Colonic mucosa (tissue), 4 donors: Measurements from ENCODE around the gene SKAP2. TPM values are rescaled to one million over a fixed set of nuclear protein-coding genes. Genes with fewer than 3 reads are reported as not detected.

Experiments used
- DNase-seq: peaks from one replicate; pipeline ENCODE4 v3.0.0-alpha.2; 2020
- H3K27ac ChIP-seq: fragments of 200-600 bp; one replicate; pipeline ENCODE4 v1.8.0; 2021
- H3K27me3 ChIP-seq: fragments of 200-600 bp; one replicate; pipeline ENCODE4 v1.8.0; 2021
- H3K36me3 ChIP-seq: fragments of 200-600 bp; one replicate; pipeline ENCODE4 v1.8.0; 2021
- H3K4me1 ChIP-seq: fragments of 200-600 bp; one replicate; pipeline ENCODE4 v1.8.0; 2021; ENCODE audit warnings: mild to moderate bottlenecking
- H3K4me3 ChIP-seq: fragments of 200-600 bp; one replicate; pipeline ENCODE4 v1.8.0; 2021
- H3K9ac ChIP-seq, 2 donors: one replicate each; pipeline ENCODE4 v1.7.0; 2013; ENCODE audit warnings: control low read depth in 2 of 2, low read depth in 2 of 2, low read length in 2 of 2
- H3K9me3 ChIP-seq: fragments of 200-600 bp; one replicate; pipeline ENCODE4 v1.8.0; 2021
- CTCF ChIP-seq: fragments of 200-600 bp; IDR thresholded peaks from one replicate; pipeline ENCODE4 v1.8.0; 2022; ENCODE audit warnings: antibody characterized with exemption, mild to moderate bottlenecking
- intact Hi-C: fragments of 100-400 bp; cut with DNase I; formaldehyde crosslinking; loops from one replicate; pipeline ENCODE4 v1.14.1; 2022
- total RNA-seq, 2 donors: library from RNA; stranded (reverse); fragmentation: NEBNext Ultra II Directional in 1 of 2; extraction: Animal tissue kit (Norgen Biotek cat#: 25700) in 1 of 2; gene quantifications; one replicate each; pipeline ENCODE4 v1.2.1, GENCODE V29; 2021
- donor health status: healthy.
- donor health status: DM: no; HTN: no; CAD: no.
- donor health status: DM: no; HTN: no; CAD: no.

Gene SKAP2
- total RNA-seq, 2 donors from 2014 or later: 41.6 to 46.9 TPM

- Histone ChIP-seq H3K9ac (no peak overlapping the region), H3K27ac (no peak overlapping the region), H3K4me3 (no peak overlapping the region), H3K27me3 (no peaks in the 10 kb centered on the region), H3K36me3 (no peaks in the 10 kb centered on the region), H3K4me1 (no peaks in the 10 kb centered on the region), H3K9me3 (no peaks in the 10 kb centered on the region)
- intact Hi-C loops: no loop called here
- no peak for DNase-seq
- TF ChIP-seq CTCF: no peak
These were observed 244.0 kb downstream of the SKAP2 start for GRCh38 chr7:26620352-26620751.

- intact Hi-C loops: no loop called here
These were observed 244.9 kb downstream of the SKAP2 start for GRCh38 chr7:26619348-26619984.

GRCh38 chr7:26618898-26619297 is 245.5 kb downstream of the SKAP2 start:
- DNase-seq: no peak
- H3K9me3 ChIP-seq: no peaks in the 10 kb centered on the region
- H3K4me1 ChIP-seq: no peaks in the 10 kb centered on the region
- no peak overlapping the region for H3K4me3 ChIP-seq
- no peak overlapping the region for H3K27ac ChIP-seq
- intact Hi-C loops: no loop called here
- H3K9ac ChIP-seq: no peak overlapping the region
- TF ChIP-seq CTCF: no peak
- H3K36me3 ChIP-seq: no peaks in the 10 kb centered on the region
- no peaks in the 10 kb centered on the region for H3K27me3 ChIP-seq

More at GRCh38 chr7:26619348-26619984, 244.9 kb downstream of the SKAP2 start:
- Histone ChIP-seq H3K4me3 (no peak overlapping the region), H3K4me1 (no peaks in the 10 kb centered on the region), H3K9me3 (no peaks in the 10 kb centered on the region), H3K9ac (no peak overlapping the region), H3K27ac (no peak overlapping the region), H3K27me3 (no peaks in the 10 kb centered on the region), H3K36me3 (no peaks in the 10 kb centered on the region)
- DNase-seq: no peak
- no peak for TF ChIP-seq CTCF

- H3K4me1 ChIP-seq: no peaks in the 10 kb centered on the region
- H3K27me3 ChIP-seq: no peaks in the 10 kb centered on the region
- H3K27ac ChIP-seq: no peak overlapping the region
- no peak overlapping the region for H3K4me3 ChIP-seq
- intact Hi-C loops: no loop called here
- no peak for TF ChIP-seq CTCF
- H3K36me3 ChIP-seq: no peaks in the 10 kb centered on the region
- H3K9me3 ChIP-seq: no peaks in the 10 kb centered on the region
- no peak overlapping the region for H3K9ac ChIP-seq
- DNase-seq: no peak
These were observed 245.9 kb downstream of the SKAP2 start for GRCh38 chr7:26618449-26618848.

Other genes starting within 250 kb of the SKAP2 start
- gene HOXA1, start 231.4 kb upstream of the SKAP2 start, total RNA-seq: 1 to 10 TPM; 1.7 to 2.0 TPM
- 1 to 10 TPM; 1.8 to 2.4 TPM for gene HOXA2, start 238.1 kb upstream of the SKAP2 start, total RNA-seq